GM12872 (cell line): Measurements from ENCODE around the gene CAMTA1.

Source experiments
- TF ChIP-seq, protein P1 (sequence below): IDR thresholded peaks from 3 replicates; pipeline ENCODE4 v1.5.1; 2011; ENCODE audit warnings: low read depth, mild to moderate bottlenecking, low read length, moderate library complexity; ENCODE audit not compliant: insufficient read depth

The CAMTA1 gene

DNA sequence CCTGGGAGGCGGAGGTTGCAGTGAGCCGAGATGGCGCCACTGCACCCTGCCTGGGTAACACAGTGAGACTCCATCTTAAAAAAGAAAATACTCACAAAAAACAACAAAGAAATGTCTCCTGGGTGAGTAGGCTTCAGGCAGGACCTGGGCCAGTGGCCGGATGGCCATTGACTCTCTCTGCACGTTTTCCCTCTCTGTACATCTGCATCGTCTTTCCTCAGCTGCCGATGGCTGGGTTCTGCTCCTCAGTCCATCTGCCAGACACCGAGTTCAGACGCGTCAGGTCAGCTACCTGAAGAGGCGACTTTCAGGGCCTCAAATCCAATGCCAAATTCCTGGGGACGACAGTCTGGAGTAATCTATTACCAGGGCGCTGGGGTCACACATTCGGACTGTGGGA is 199.3 kb downstream of the CAMTA1 start:
- TF ChIP-seq, protein P1, sequence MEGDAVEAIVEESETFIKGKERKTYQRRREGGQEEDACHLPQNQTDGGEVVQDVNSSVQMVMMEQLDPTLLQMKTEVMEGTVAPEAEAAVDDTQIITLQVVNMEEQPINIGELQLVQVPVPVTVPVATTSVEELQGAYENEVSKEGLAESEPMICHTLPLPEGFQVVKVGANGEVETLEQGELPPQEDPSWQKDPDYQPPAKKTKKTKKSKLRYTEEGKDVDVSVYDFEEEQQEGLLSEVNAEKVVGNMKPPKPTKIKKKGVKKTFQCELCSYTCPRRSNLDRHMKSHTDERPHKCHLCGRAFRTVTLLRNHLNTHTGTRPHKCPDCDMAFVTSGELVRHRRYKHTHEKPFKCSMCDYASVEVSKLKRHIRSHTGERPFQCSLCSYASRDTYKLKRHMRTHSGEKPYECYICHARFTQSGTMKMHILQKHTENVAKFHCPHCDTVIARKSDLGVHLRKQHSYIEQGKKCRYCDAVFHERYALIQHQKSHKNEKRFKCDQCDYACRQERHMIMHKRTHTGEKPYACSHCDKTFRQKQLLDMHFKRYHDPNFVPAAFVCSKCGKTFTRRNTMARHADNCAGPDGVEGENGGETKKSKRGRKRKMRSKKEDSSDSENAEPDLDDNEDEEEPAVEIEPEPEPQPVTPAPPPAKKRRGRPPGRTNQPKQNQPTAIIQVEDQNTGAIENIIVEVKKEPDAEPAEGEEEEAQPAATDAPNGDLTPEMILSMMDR, result no peak

DNA sequence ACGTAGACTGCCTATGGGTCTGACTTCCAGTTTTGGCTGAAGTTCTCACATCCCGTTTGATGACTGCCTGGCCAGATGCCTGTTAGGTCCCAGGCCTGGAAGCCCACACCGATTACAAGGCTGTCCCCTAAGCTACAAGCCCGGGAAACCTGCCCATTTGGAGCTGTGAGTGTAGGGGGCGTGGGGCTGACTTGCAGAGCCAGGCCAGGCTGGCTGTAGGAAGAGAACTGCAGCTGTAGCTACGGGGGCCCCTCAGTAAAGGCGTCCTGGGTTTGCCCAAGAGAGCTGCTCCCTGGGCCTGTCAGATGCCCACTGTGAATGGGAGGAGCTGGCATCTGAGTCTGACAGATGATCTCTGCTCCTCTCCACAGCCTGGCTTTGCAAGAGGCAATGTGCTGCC is 199.7 kb downstream of the CAMTA1 start:
- TF ChIP-seq, protein P1, result no peak

DNA sequence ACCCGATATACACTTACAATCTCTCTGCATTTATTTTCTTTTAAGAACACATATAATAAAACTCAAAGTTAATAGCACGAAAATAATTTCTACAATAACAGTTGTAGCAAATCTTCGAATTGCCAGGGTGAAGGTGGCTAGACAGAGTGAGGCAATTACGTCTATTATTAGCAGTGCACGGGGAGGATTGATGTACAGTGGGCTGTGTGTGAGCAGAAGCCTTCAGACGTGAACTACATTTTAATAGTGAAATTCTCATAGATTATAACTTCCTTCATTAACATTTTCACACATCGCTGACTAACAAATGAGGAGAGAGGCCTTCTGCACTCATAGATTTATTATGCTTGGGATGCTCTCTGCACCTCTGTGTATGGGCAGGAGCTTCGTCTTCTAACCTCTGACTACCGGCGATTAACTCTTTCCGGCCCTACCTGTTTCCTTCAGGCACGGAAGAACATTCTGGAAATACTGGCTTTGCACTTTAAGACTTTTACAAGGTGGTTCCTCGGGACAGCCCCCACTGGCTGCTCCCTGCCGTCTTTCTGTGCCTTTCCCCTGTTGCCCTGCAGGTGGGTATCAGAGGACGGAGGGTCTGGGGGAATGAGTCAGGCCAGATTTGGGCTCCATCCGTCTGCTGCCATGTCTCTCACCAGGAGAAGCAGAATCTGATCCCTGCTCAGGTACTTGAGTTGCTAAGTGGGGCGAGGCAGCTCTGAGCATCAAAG is 200.5 kb downstream of the CAMTA1 start:
- TF ChIP-seq, protein P1, result no peak

DNA sequence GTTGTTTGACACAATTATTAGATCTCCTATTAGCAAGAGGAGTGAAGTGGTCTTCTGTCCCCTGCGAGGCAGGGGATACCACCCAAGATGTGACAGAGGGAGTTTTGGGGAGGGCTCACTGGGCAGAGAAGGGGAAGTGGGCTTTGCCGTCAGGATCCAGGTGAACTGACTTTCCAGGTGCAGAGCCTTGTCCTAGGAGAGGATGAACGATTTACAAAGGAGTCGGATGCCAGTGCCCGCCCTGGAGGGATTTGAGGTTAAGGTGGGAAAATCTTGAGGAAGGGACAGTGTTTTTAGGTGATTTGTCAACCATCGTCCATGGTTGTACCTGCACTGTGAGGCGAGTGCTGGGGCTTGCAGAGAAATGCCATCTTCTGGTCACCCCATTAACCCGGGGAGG is 201.0 kb downstream of the CAMTA1 start:
- TF ChIP-seq, protein P1, result no peak

DNA sequence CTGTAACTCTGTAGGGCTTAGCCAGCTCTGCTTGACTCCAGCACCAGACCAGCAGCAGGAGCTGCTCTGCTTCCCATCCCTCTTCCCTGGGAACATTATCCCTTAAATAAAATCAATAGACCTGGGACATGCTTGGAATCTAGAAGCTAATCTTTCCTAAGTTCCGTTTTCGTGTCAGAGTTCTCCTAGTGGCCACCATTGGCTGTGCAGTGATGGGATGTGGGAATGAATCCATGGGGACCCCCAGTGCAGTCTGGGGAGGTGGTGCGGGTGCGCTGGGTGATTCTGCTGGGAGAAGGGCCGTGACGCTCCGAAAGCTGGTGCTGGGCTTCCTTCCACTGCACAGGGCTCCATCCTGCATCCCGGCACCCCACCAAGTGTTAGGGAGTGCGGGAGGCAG is 202.7 kb downstream of the CAMTA1 start:
- TF ChIP-seq, protein P1, result no peak

DNA sequence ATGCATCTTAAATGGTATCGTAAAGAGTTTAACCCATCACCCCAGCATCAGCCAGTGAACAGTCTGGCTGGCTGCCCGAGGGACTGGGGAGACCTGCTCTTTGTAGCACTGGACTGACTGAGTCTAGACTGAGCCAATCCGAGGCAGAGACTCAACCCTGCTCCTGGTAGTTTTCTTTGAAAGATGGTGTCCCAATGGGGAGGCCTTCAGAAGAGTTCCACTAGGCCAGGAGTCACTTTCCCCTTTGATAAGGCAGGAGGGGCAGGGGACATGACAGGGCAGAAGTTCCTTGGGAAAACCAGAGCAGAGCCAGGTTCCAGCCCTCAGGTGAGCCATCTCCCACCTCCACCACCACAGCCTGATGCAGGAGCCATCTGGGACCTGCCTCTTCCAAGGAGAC is 203.5 kb downstream of the CAMTA1 start:
- TF ChIP-seq, protein P1, result no peak

DNA sequence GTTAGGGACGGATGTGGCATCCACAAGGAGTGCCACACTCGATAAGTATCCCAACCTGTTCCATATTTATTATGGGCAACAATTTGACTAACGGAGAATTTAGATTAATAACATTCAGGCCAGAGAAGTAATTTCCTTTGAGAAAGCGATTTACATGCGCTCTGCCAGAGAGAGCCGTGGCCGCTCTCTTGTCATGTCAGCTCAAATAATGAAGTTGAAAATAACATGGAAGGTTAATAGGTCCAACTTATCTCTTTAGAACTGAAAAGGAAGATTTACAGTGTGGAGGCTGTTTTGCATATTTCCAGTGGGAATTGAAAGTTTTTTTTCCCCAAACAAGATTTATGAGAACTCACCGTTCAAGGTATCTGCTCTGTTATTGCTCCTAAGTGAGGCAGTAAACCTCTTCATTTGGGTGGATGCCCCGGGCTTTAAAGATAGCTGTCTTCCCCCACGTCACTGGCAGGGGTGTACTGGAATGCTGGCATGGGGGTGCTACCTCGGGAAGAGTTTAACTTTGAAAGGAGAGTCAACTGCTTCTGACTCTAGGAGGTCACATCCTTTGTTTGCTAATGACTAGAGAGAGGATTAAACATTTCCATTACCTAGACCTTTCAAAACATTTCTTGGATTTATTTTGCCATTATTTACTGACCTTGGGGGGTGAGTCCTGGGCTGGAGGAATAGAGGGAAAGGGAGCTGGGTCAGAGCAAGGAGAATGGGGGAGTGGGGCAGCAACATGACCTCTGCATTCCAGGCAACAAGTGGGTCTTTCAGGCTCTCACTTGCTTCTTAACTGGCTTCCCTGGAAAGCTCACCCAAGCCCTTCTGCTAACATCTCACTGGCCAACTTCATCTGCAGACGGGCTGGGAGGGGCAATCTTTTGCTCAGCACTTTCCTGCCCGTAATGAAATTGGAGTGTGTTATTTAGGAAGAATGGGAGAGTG is 204.2 kb downstream of the CAMTA1 start:
- TF ChIP-seq, protein P1, result no peak
